8988T (cell line): ENCODE results near the gene HDAC4.

ENCODE experiments used
- DNase-seq: peaks from one replicate; pipeline ENCODE4 v3.0.0; 2011

The HDAC4 gene

GRCh38 chr2:239365782-239366435, 34.9 kb downstream of the HDAC4 start:
- no peak for DNase-seq

GRCh38 chr2:239365071-239365781, 35.6 kb downstream of the HDAC4 start:
- DNase-seq = no peak

GRCh38 chr2:239363946-239364637, 36.7 kb downstream of the HDAC4 start:
- DNase-seq = no peak

- DNase-seq = no peak
These were observed 38.3 kb downstream of the HDAC4 start for GRCh38 chr2:239362507-239362906.

GRCh38 chr2:239361311-239361642, 39.5 kb downstream of the HDAC4 start:
- no peak for DNase-seq

GRCh38 chr2:239360421-239361310, 40.2 kb downstream of the HDAC4 start:
- DNase-seq = no peak

- no peak for DNase-seq
These were observed 40.8 kb downstream of the HDAC4 start for GRCh38 chr2:239360008-239360407.

- no peak for DNase-seq
These were observed 41.5 kb downstream of the HDAC4 start for GRCh38 chr2:239359196-239359912.

- no peak for DNase-seq
These were observed 42.6 kb downstream of the HDAC4 start for GRCh38 chr2:239358062-239358754.

- no peak for DNase-seq
These were observed 45.1 kb downstream of the HDAC4 start for GRCh38 chr2:239355724-239356123.

- no peak for DNase-seq
These were observed 45.7 kb downstream of the HDAC4 start for GRCh38 chr2:239355139-239355538.

GRCh38 chr2:239354791-239355136, 46.1 kb downstream of the HDAC4 start:
- DNase-seq = no peak

GRCh38 chr2:239354132-239354790, 46.6 kb downstream of the HDAC4 start:
- no peak for DNase-seq

GRCh38 chr2:239353692-239354091, 47.1 kb downstream of the HDAC4 start:
- no peak for DNase-seq

GRCh38 chr2:239351687-239352086, 49.1 kb downstream of the HDAC4 start:
- DNase-seq = no peak

GRCh38 chr2:239349453-239350135, 51.2 kb downstream of the HDAC4 start:
- no peak for DNase-seq

GRCh38 chr2:239348563-239349452, 52.0 kb downstream of the HDAC4 start:
- no peak for DNase-seq

- no peak for DNase-seq
These were observed 54.1 kb downstream of the HDAC4 start for GRCh38 chr2:239346676-239347075.

GRCh38 chr2:239345251-239345650, 55.6 kb downstream of the HDAC4 start:
- no peak for DNase-seq

- no peak for DNase-seq
These were observed 56.0 kb downstream of the HDAC4 start for GRCh38 chr2:239344857-239345216.
